ENCODE data around the gene SCARF2.

DNA sequence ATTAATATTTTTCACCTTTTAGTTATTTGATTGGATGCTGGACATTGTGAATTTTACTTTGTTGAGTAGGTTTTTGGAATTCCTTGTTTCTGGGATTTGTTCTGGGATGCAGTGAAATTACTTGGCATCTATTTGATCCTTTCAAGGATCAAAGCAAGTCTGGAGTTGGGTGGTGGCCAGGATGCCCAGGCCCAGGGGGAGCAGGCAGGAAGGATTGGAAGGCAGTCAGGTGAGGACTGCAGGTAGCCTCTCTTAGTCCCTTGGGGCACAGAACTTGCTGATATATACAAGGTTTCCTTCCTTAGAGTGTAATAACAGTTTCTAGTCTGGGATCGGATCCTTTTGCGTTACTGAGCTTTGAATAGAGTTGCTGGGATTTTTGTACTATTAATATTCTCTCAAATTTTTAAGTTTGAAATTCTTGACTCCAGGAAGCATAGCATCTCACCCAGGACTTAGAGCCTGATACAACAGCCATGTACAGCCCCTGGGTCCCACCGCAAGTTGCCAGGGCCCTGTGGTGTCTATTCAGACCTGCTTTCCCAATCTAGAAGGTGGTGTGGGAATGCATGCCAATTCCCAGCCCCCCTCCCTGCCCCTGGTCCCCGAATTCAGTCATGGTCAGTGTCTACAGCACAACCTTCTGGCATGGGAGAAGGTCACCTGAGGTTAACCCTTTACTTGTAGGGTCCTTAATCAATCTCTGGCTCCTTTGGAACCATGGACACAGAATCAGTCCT lies 37.6 kb downstream of the SCARF2 start:
- TF ChIP-seq POLR2AphosphoS5 (IDR thresholded peaks at IDR 0.05; ENCODE audit: low read depth, low read length): no peak
- no peak for TF ChIP-seq POLR2A (IDR thresholded peaks at IDR 0.05; ENCODE audit: low read depth, low read length)
- TF ChIP-seq TAF1 (IDR thresholded peaks at IDR 0.05; ENCODE audit: borderline replicate concordance, low read depth, low read length): no peak
